ENCODE data around the gene AP2A1. TPM values are rescaled to one million over a fixed set of nuclear protein-coding genes. Genes with fewer than 3 reads are reported as not detected.
A peak's percentile ranks its signal among the peaks of the same experiment; 100 is the strongest.

The AP2A1 gene
- polyA plus RNA-seq, 1 donor from 2014 or later: 6.5 TPM

DNA sequence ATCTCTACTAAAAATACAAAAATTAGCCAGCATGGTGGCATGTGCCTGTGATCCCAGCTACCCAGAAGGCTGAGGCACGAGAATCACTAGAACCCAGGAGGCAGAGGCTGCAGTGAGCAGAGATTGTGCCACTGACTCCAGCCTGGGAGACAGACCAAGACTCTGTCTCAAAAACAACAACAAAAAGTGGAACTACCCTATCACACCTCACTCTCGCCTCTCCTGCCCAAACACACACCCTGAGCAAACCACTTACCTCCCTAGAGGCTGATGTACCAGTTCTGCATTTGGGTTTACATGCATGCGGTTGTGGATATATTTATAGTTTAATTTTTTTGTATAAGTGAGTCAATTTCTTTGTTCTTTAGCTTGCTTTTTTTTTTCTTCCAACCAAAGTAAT lies 76.5 kb downstream of the AP2A1 start:
- Mint-ChIP-seq H3K36me3 (peaks cover 12% of the 10 kb centered on the region), H3K4me3 (peak overlapping the region; percentile 20 to 93 (median 84)), H3K27me3 (no peaks in the 10 kb centered on the region), H3K27ac (peak overlapping the region; percentile 59 to 94 (median 93)), H3K9me3 (no peaks in the 10 kb centered on the region), H3K4me1 (peaks cover 19 to 27% (median 22%) of the 10 kb centered on the region in 3 donors)

DNA sequence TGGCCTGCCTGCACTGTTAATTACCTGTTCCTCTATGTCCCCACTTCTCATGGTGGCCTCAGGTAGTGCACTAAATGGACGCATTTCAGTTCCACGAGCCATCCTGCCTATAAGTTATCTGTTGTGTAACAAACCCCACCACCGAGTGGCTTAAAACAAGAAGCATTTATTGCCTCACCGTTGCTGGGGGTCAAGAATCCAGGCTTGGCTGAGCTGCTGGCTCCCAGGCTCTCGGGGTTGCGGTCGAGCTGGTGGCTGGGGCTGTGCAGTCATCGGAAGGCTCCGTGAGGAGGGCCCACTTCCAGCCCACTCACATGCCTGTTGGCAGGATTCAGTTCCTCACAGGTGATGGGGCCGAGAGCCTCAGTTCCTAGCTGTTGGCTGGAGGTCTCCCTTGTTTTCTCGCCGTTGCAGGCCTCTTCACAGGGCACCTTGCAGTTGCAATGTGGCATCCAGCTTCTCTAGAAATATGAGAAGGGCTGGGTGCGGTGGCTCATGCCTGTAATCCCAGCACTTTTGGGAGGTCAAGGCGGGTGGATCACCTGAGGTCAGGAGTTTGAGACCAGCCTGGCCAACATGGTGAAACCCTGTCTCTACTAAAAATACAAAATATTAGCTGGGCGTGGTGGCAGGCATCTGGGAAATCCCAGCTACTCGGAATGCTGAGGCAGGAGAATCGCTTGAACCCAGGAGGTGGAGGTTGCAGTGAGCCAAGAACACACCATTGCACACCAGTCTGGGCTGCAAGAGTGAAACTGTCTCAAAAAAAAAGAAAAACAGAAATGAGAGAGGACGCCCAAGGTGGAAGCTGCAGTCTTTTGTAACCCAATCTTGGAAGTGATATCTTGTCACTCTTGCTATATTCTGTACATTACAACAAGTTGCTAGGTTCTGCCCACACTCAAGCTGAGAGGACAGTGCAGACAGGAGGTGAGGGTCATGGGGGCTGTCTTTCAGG lies 77.6 kb downstream of the AP2A1 start:
- H3K4me3 Mint-ChIP-seq: peak overlapping the region; percentile 20 to 91 (median 79)
- H3K27me3 Mint-ChIP-seq: no peaks in the 10 kb centered on the region

DNA sequence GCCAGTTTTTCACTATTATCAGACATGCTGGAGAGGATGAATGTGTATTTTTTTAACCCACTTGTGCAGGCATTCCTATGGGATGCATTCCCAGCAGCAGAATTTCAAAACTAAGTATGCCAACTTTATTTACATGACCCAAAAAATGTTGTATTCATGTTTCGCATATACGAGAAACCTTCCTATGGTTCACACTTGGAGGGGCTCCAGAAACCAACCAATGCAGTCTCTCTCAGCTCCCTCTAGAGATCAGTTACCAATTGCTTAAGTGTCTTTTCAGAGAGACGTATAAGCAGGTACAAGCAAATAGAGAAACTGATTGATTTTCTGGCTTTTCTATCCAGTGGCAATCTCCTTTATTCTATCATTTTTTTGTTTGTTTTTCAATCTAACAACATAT lies 78.6 kb downstream of the AP2A1 start:
- Mint-ChIP-seq H3K36me3 (peaks cover 1% of the 10 kb centered on the region), H3K4me3 (peak overlapping the region in 3 of 4 donors; percentile 12 to 91 (median 20)), H3K27ac (peak overlapping the region in 1 of 3 donors; percentile 59), H3K4me1 (peaks cover 20 to 41% (median 28%) of the 10 kb centered on the region in 3 donors), H3K27me3 (no peaks in the 10 kb centered on the region), H3K9me3 (peaks cover 0 to 3% (median 0%) of the 10 kb centered on the region in 3 donors)

More for the DNA sequence above, 77.6 kb downstream of the AP2A1 start:
- peak overlapping the region; percentile 27 to 94 (median 59) for H3K27ac Mint-ChIP-seq
- H3K9me3 Mint-ChIP-seq: peaks cover 0 to 3% (median 0%) of the 10 kb centered on the region in 3 donors
- H3K36me3 Mint-ChIP-seq: peaks cover 6% of the 10 kb centered on the region
- peaks cover 22 to 35% (median 22%) of the 10 kb centered on the region in 3 donors for H3K4me1 Mint-ChIP-seq

DNA sequence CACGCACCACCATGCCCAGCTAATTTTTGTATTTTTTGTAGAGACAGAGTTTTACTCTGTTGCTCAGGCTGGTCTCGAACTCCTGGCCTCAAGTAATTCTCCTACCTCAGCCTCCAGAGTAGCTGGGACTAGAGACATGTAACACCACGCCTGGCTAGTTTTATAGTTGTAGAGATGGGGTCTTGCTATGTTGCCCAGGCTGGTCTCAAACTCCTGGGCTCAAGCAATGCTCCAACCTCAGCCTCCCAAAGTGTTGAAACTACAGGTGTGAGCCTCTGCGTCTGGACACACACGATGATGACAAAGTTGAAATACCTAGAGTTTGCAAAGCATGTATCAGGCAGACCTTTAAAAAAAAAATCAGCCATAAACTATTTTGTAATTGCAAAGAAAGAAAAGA lies 79.6 kb downstream of the AP2A1 start:
- Mint-ChIP-seq H3K36me3 (no peaks in the 10 kb centered on the region), H3K9me3 (peaks cover 0 to 3% (median 0%) of the 10 kb centered on the region in 3 donors), H3K4me1 (peaks cover 18 to 41% (median 28%) of the 10 kb centered on the region in 3 donors), H3K4me3 (peak overlapping the region in 1 of 4 donors; percentile 27), H3K27me3 (no peaks in the 10 kb centered on the region), H3K27ac (peak overlapping the region in 1 of 3 donors; percentile 58)

DNA sequence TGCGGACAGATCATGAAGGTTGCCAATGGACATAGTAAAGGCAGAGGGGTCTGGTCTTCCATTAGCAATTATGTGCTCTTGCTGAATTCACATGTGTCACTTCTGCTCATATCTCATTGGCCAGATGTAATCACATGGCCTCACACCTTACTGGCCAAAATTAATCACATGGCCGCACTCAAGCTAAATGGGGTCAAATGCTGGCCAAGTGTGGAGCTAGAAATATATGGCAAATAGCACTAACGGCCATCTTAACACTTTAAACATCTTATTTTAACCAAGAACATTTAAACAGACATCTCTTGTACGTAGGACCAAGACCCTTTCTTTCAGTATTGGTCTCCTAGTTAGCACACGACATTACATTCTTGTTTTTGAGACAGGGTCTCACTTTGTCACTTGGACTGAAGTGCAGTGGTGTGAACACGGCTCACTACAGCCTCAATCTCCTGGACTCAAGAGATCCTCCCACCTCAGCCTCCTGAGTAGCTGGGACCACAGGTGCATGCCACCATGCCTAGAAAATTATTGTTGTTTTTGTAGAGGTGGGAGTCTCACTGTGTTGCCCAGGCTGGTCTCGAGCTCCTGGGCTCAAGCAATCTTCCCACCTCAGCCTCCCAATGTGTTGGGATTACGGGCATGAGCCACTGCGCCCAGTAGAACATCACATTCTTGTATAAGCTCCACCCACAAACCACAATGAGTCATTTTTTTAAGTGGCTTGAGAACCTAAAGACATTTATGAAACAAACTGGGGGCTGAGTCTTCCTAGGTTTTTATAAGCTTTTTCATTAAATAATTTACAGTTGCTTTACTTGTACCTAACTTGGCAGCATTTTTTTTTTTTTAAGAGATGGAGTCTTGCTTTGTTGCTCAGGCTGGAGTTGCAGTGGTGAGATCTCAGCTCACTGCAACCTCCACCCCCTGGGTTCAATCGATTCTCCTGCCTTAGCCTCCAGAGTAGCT lies 81.2 kb downstream of the AP2A1 start:
- Mint-ChIP-seq H3K9me3 (peaks cover 0 to 3% (median 0%) of the 10 kb centered on the region in 3 donors), H3K27me3 (no peaks in the 10 kb centered on the region)

DNA sequence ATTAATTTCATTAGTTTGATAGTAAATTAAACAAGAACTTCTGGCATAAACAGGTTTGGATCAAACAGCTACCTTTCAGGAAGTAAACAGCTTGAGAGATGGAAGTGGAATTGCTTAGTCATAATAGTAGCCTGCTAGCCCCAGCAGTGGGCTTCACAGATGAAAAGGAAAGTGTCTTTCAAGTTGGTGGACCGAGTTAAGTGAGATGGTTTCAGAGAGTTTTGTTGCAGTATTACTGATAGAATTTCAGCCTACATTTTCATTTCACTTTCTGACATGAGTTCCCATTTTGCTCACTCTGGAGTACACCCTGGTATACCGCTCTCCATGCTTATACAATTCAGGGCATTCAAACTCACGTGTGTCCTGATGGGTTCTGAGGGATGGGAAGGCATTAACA lies 82.1 kb downstream of the AP2A1 start:
- H3K36me3 Mint-ChIP-seq: no peaks in the 10 kb centered on the region
- H3K9me3 Mint-ChIP-seq: peaks cover 0 to 3% (median 0%) of the 10 kb centered on the region in 3 donors
- H3K27ac Mint-ChIP-seq: peak overlapping the region in 2 of 3 donors; percentile 82 to 90
- peaks cover 24 to 43% (median 31%) of the 10 kb centered on the region in 3 donors for H3K4me1 Mint-ChIP-seq
- no peaks in the 10 kb centered on the region for H3K27me3 Mint-ChIP-seq
- peak overlapping the region in 3 of 4 donors; percentile 72 to 97 (median 77) for H3K4me3 Mint-ChIP-seq

More for the DNA sequence above, 81.2 kb downstream of the AP2A1 start:
- Mint-ChIP-seq H3K27ac (peak overlapping the region in 1 of 3 donors; percentile 82), H3K4me1 (peaks cover 25 to 43% (median 38%) of the 10 kb centered on the region in 3 donors), H3K4me3 (peak overlapping the region in 3 of 4 donors; percentile 4 to 97 (median 39)), H3K36me3 (no peaks in the 10 kb centered on the region)

DNA sequence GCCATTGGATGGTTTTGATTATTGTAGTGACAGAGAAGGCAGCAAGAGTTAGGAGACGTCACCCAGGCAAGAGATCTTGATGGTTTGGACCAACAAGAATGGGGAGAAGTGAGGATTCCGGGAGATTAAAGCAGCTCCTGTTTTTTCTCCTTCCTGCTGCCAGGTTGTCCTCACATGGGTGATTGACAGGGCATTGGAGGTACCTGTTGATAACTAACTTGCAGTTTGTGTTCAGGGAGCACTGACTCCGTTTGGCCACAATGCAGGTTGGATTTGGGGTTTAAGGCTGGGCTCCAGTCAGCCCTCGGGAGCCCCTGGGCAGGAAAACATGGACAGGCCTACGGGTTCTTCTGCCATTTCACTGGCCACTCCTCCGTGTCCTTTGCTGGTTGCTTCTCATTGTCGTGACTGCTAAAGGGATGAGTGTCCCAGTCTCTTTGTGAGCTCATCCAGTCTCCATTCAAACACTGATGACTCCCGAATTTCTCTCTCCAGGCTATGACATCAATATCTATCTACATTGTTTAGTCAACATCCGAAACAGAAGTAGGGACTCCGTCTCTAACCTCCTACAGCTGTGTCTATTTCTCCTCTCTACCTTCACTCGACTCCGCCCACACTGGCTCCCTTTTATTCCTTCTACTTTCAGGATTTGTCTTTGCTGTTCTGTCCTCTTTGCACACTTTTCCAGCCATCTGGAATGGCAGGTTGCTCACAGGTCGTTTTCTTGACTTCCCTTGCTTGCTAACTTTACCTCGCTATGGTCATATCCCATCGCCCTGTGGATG lies 82.8 kb downstream of the AP2A1 start:
- Mint-ChIP-seq H3K9me3 (peaks cover 0 to 3% (median 0%) of the 10 kb centered on the region in 3 donors), H3K27ac (peak overlapping the region in 2 of 3 donors; percentile 96 to 99), H3K4me1 (peaks cover 23 to 39% (median 26%) of the 10 kb centered on the region in 3 donors), H3K27me3 (no peaks in the 10 kb centered on the region), H3K36me3 (no peaks in the 10 kb centered on the region), H3K4me3 (peak overlapping the region; percentile 77 to 97 (median 94))

DNA sequence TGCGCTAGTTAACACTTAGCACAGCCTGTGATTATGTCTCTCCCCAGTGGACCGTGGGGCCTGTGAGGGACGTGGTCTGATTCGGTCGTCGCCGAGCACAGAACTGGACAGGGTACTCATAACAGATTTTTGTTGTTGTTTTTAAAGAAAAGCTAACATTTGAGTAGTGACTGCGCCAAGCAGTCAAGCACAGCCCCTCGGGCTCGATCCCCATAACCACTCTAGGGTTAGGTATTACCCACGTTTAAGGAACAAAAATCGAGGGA lies 83.4 kb downstream of the AP2A1 start:
- H3K4me3 Mint-ChIP-seq: peak overlapping the region; percentile 92 to 98 (median 97)
- H3K9me3 Mint-ChIP-seq: peaks cover 0 to 3% (median 0%) of the 10 kb centered on the region in 3 donors
- H3K4me1 Mint-ChIP-seq: peaks cover 18 to 35% (median 22%) of the 10 kb centered on the region in 3 donors
- peak overlapping the region; percentile 92 to 99 (median 96) for H3K27ac Mint-ChIP-seq
- no peaks in the 10 kb centered on the region for H3K36me3 Mint-ChIP-seq
- no peaks in the 10 kb centered on the region for H3K27me3 Mint-ChIP-seq

DNA sequence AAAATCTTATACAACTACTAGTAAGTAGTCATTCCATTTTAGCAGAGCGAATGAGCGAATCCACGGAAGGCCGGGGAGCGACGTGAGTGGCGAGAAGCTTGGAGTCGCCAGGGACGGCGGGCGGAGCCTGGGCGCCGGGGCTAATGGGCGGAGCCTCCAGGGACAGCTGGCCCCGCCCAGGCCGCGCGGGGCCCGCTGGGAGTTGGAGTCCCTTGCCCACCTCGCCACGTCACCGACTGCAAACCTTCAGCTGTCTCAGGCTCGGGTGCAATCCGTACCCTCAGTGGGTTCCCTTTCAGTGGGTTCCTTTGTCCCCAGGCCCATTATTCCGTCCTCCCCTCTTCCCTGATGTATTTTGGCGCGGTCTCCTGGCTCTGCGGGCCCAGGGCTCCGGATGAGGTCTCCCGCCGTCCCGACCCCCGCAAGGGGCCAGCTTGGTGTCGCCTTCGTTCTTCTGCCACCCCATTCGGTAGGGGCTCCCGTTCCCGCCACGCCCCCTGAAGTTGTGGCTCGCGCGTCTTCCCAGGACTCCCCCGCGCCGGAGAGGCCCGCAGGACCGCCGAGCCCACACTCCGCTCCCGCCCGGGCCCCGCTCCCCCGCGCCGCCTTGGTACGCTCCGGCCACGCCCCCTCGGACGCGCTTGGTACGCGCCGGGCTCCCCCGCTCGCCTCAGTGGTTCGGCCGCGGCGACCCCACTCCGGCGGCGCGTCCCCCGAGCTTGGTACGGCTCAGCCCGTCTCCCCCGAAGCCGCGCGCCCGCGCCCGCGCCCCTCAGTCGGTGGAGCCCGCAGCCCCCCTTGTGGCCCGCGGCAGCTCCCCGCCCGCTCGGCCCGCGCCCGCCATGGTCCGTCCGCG lies 83.9 kb downstream of the AP2A1 start, which contains the start of gene PTOV1:
PTOV1 (plus strand) TSS at position 673 of the 856 bp plus-strand sequence.
- Mint-ChIP-seq H3K27me3 (no peaks in the 10 kb centered on the region), H3K36me3 (peaks cover 2% of the 10 kb centered on the region), H3K4me1 (peaks cover 13 to 31% (median 22%) of the 10 kb centered on the region in 3 donors), H3K27ac (peak within 1 kb of the TSS; percentile 92 to 99 (median 96)), H3K4me3 (peak within 1 kb of the TSS; percentile 92 to 98 (median 97)), H3K9me3 (peaks cover 0 to 3% (median 0%) of the 10 kb centered on the region in 3 donors)

DNA sequence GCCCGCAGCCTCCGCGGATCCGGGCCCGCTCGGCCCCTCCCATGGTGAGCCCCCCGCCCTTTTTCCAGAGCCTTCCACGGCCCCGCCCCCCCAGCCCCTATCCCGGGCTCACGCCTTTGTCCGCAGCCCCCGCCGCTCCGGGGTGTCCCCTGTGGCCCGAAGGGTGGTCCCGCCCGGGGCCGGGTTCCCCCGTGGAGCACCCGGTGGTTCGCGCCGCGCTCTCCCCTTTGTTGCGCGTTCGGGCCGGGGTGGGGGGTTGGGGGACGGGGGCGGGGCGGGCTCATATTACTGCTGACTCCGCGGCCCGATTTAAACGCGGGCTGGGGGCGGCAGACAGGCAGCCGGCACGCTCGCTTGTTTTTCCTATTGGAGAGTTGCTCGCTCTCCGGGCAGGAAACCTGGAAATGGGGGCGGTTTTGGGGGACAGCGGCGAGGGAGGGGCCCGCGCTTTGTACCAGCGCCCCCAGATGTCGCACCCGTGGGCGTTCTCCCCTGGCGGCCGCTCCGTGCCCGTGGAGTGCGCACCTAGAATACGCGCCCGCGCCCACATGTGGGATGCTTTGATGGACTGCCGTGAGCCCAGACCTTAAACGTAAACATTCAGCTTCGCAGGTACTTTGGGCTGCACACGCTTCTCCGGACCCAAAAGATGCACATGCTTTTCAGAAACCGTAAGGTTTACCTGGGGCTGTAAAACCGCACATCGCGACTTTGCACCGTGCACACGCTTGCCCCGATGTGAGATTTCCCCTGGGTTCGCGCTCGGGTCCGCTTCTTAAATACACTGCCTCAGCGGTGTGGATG lies 84.9 kb downstream of the AP2A1 start:
- H3K4me3 Mint-ChIP-seq: peak overlapping the region; percentile 85 to 95 (median 93)
- peaks cover 2% of the 10 kb centered on the region for H3K36me3 Mint-ChIP-seq
- peaks cover 0 to 3% (median 0%) of the 10 kb centered on the region in 3 donors for H3K9me3 Mint-ChIP-seq
- H3K4me1 Mint-ChIP-seq: peaks cover 13 to 31% (median 22%) of the 10 kb centered on the region in 3 donors
- H3K27me3 Mint-ChIP-seq: no peaks in the 10 kb centered on the region
- H3K27ac Mint-ChIP-seq: peak overlapping the region; percentile 67 to 89 (median 71)

DNA sequence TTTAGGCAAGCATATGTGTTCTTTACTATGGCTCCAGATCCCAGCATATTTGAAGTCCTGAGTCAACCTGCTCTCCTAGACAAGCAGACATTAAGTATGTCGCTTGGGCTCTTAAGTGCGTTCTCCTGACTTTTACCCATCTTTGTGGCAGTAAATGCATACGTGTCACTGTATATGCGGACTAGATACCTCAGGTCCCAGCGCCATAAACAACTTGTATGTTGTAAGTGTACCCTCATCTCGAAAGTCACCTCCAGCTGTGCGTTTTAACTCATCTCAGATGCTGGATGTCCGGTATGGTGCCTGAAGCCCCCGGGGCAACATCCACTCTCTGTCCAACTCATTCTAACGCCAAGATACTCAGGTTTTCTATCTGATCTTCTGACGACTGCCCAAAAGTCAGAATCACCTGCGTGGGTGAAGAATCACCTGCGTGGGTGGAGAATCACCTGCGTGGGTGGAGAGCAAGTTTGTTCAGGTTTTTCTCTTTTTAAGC lies 85.9 kb downstream of the AP2A1 start:
- Mint-ChIP-seq H3K4me3 (peak overlapping the region; percentile 85 to 95 (median 93)), H3K9me3 (peaks cover 0 to 3% (median 0%) of the 10 kb centered on the region in 3 donors), H3K4me1 (peaks cover 13 to 31% (median 22%) of the 10 kb centered on the region in 3 donors), H3K27me3 (no peaks in the 10 kb centered on the region), H3K36me3 (peaks cover 2% of the 10 kb centered on the region), H3K27ac (peak overlapping the region; percentile 67 to 89 (median 71))

DNA sequence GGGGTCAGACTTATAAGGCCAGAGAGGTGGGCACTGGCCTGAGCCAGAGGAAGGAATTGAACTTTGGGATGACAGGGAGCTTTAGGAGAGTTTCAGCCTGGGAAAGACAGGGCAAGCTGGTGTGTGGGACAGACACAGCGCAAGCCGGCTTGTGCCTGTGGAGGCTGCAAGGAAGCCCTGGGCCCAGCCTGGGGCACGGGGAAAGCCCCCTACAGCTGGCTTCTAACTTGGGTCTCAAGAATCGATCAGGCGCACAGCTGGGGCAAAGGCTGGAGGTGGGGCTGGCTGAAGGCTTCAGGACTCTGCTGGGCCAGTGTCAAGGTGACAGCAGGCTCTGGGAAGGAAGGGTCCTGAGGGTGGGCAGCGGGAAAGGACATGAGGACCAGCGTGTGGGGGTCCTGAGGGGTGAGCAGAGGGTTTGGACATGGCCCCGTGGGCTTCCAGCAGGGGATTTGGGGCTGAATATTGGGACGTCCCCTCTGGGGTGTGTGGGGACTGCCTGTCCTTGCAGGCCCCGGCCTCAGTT lies 87.1 kb downstream of the AP2A1 start:
- peaks cover 0 to 3% (median 0%) of the 10 kb centered on the region in 3 donors for H3K9me3 Mint-ChIP-seq
- peaks cover 2% of the 10 kb centered on the region for H3K36me3 Mint-ChIP-seq
- H3K27me3 Mint-ChIP-seq: no peaks in the 10 kb centered on the region
- peak overlapping the region in 1 of 3 donors; percentile 89 for H3K27ac Mint-ChIP-seq
- peak overlapping the region in 2 of 4 donors; percentile 76 to 93 for H3K4me3 Mint-ChIP-seq
- peaks cover 13 to 23% (median 16%) of the 10 kb centered on the region in 3 donors for H3K4me1 Mint-ChIP-seq

Measured in IgD-negative memory B cell (primary cell).